Mesothelial cell of epicardium (in vitro differentiated cells): ENCODE data around the gene MAP2K1. TPM values are rescaled to one million over a fixed set of nuclear protein-coding genes. Genes with fewer than 3 reads are reported as not detected.
"Not testable (repeated sequence)": the region's sequence is repeated elsewhere in the genome, so short reads cannot be mapped to it uniquely, and the experiment has no call there.

Source experiments
- DNase-seq, 2 experiments: peaks; one replicate each; pipeline ENCODE4 v3.0.0; 2021; ENCODE audit warnings: low spot score in 2 of 2; ENCODE audit not compliant: unreplicated experiment in 2 of 2
- H3K27ac Mint-ChIP-seq: 2 replicates; pipeline ENCODE4 v1.8.0; 2021; ENCODE audit warnings: mixed read lengths
- H3K27me3 Mint-ChIP-seq: 2 replicates; pipeline ENCODE4 v1.8.0; 2021; ENCODE audit warnings: low read depth, mixed read lengths
- H3K36me3 Mint-ChIP-seq: 2 replicates; pipeline ENCODE4 v1.8.0; 2021; ENCODE audit warnings: mixed read lengths
- H3K4me1 Mint-ChIP-seq: 2 replicates; pipeline ENCODE4 v1.8.0; 2021; ENCODE audit warnings: mixed read lengths
- H3K4me3 Mint-ChIP-seq: 2 replicates; pipeline ENCODE4 v1.8.0; 2021; ENCODE audit warnings: mild to moderate bottlenecking, moderate library complexity, mixed read lengths
- H3K9me3 Mint-ChIP-seq: 2 replicates; pipeline ENCODE4 v1.8.0; 2021; ENCODE audit warnings: mixed read lengths
- total RNA-seq: library from RNA; stranded (reverse); gene quantifications from 3 replicates; pipeline ENCODE4 v1.2.1, GENCODE V29; 2021
- TF ChIP-seq, protein P1 (sequence below): fragments of 200-600 bp; sonication (generic); IDR thresholded peaks from one replicate; pipeline ENCODE4 v1.5.0; 2021; ENCODE audit warnings: antibody characterized with exemption; ENCODE audit not compliant: unreplicated experiment

The MAP2K1 gene
- total RNA-seq, 1 donor from 2014 or later: 27.6 TPM

- DNase-seq: no peak
- Mint-ChIP-seq H3K27ac (peak overlapping the region; percentile 30), H3K27me3 (no peaks in the 10 kb centered on the region), H3K36me3 (no peaks in the 10 kb centered on the region), H3K4me1 (peaks cover 2% of the 10 kb centered on the region), H3K9me3 (no peaks in the 10 kb centered on the region), H3K4me3 (no peak overlapping the region)
- TF ChIP-seq, protein P1, sequence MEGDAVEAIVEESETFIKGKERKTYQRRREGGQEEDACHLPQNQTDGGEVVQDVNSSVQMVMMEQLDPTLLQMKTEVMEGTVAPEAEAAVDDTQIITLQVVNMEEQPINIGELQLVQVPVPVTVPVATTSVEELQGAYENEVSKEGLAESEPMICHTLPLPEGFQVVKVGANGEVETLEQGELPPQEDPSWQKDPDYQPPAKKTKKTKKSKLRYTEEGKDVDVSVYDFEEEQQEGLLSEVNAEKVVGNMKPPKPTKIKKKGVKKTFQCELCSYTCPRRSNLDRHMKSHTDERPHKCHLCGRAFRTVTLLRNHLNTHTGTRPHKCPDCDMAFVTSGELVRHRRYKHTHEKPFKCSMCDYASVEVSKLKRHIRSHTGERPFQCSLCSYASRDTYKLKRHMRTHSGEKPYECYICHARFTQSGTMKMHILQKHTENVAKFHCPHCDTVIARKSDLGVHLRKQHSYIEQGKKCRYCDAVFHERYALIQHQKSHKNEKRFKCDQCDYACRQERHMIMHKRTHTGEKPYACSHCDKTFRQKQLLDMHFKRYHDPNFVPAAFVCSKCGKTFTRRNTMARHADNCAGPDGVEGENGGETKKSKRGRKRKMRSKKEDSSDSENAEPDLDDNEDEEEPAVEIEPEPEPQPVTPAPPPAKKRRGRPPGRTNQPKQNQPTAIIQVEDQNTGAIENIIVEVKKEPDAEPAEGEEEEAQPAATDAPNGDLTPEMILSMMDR: no peak
These were observed 23.9 kb upstream of the MAP2K1 start for GRCh38 chr15:66362776-66363175.

- no peaks in the 10 kb centered on the region for H3K36me3 Mint-ChIP-seq
- H3K9me3 Mint-ChIP-seq: no peaks in the 10 kb centered on the region
- TF ChIP-seq, protein P1: no peak
- H3K27me3 Mint-ChIP-seq: no peaks in the 10 kb centered on the region
- no peak overlapping the region for H3K27ac Mint-ChIP-seq
- H3K4me1 Mint-ChIP-seq: peaks cover 7% of the 10 kb centered on the region
- no peak overlapping the region for H3K4me3 Mint-ChIP-seq
- no peak for DNase-seq
These were observed 21.7 kb upstream of the MAP2K1 start for GRCh38 chr15:66364944-66365528.

DNA sequence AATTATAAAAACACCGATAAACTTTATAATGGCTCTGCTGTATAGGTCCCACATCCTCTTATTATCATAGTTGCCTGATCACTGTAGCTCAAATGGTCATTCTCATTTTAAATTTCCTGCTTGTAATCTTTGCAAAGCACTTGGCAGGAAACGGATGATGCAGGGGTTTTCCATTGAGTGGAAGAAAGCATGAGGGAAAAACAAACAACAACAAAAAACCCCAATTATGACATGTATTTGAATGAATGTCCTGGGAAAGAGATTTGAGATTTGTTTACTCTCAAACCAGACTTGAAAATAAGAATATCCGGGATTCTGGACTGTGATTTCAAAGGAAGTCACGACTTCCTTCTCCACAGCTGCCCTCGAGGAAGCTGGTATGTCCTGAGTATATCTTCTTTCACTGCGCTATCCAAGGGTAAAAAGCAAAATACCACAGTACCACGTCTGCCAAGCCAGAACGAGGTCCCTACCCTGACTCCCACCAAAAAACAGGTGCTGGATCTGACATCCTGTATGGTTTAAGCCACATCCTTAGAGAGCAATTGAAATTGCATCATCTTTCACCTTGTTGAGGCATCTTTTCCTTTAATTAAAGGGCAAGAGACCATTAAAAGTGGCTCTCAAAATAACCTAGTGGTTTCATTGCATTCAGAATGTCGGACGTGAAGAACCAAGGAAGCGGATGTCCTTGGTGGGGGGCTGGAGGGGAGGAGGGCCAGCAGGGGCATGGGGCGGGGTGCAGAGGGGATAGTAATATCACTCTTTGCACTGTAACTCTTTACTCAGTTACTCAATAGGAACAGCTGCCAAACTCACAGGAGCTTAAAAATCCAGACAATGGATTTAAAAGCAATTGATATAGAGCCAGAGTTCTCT lies 16.7 kb upstream of the MAP2K1 start:
- H3K4me1 Mint-ChIP-seq: peaks cover 7% of the 10 kb centered on the region
- no peaks in the 10 kb centered on the region for H3K36me3 Mint-ChIP-seq
- peak overlapping the region; percentile 88 for H3K27ac Mint-ChIP-seq
- no peaks in the 10 kb centered on the region for H3K27me3 Mint-ChIP-seq
- peaks cover 3% of the 10 kb centered on the region for H3K9me3 Mint-ChIP-seq
- no peak overlapping the region for H3K4me3 Mint-ChIP-seq
- no peak for DNase-seq
- TF ChIP-seq, protein P1: no peak

DNA sequence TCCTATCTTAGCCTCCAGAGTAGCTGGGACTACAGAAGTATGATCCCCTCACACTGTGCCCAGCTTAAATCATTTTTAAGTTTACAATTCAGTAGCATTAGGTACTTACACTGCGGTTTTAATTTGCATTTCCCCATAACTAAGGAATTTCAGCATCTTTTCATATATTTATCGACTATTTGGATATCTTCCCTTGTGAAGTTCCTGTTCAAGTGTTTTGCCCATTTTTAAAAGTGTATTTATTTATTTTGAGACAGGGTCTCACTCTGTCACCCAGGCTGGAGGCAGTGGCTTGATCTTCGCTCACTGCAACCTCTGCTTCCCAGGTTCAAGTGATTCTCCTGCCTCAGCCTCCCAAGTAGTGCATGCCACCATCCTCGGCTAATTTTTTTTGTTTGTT lies 12.5 kb upstream of the MAP2K1 start:
- H3K4me3 Mint-ChIP-seq: no peak overlapping the region

DNA sequence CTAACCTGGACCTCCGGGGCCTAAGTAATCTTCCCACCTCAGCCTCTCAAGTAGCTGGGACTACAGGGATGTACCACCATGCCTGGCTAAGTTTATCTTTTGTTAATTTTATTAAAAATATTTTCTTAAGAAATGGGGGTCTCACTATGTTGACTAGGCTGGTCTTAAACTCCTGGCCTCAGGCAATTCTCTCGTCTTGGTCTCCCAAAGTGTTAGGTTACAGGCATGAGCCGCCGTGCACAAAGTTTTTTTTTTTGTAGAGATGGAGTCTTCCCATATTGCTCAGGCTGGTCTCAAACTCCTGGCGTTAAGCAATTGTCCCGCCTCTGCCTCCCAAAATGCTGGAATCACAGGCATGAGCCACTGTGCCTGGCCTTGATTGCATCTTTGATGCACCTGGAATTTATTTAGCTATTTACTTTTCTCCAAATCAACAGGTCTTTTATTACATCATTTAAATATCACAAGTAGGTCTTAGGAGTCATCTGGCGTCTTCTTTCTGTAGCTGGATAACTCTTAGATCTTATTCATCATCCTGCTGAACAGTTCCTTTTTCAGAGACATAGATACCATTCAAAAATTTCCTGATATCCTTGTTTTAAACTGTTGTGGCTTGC lies 7.8 kb upstream of the MAP2K1 start:
- DNase-seq: no peak
- Mint-ChIP-seq H3K36me3 (no peaks in the 10 kb centered on the region), H3K9me3 (peaks cover 7% of the 10 kb centered on the region), H3K27me3 (no peaks in the 10 kb centered on the region), H3K27ac (no peak overlapping the region), H3K4me3 (no peak overlapping the region), H3K4me1 (no peaks in the 10 kb centered on the region)
- TF ChIP-seq, protein P1: no peak

More for the DNA sequence above, 12.5 kb upstream of the MAP2K1 start:
- peaks cover 7% of the 10 kb centered on the region for H3K9me3 Mint-ChIP-seq
- H3K36me3 Mint-ChIP-seq: no peaks in the 10 kb centered on the region
- TF ChIP-seq, protein P1: no peak
- DNase-seq: no peak
- H3K4me1 Mint-ChIP-seq: peaks cover 7% of the 10 kb centered on the region
- no peaks in the 10 kb centered on the region for H3K27me3 Mint-ChIP-seq
- H3K27ac Mint-ChIP-seq: no peak overlapping the region

DNA sequence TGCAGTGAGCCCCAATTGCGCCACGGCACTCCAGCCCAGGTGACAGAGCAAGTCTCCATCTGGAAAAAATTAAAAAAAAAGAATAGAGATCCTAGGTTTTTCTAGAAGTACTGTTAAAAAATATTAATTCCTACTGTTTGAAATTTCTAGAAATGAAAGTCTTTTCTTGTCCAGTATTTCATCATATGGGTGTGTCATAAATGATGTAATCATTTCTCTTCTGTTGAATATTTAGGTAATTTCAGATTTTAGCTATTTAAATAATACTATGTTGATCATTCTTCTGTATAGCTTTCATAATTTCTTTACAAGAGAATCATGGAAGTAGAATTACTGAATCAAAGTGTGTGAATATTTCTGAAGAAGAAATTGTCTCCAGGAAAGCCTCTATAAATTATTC lies 5.3 kb upstream of the MAP2K1 start:
- not testable (repeated sequence) for H3K4me3 Mint-ChIP-seq, H3K27me3 Mint-ChIP-seq, H3K9me3 Mint-ChIP-seq, DNase-seq, H3K27ac Mint-ChIP-seq, H3K36me3 Mint-ChIP-seq, H3K4me1 Mint-ChIP-seq
